ENCODE data around the gene GMCL1. TPM values are rescaled to one million over a fixed set of nuclear protein-coding genes. Genes with fewer than 3 reads are reported as not detected.
"Not testable (repeated sequence)": the region's sequence is repeated elsewhere in the genome, so short reads cannot be mapped to it uniquely, and the experiment has no call there.

GMCL1 gene
- total RNA-seq, 2 experiments from 2014 or later: 16.3 to 17.3 TPM

DNA sequence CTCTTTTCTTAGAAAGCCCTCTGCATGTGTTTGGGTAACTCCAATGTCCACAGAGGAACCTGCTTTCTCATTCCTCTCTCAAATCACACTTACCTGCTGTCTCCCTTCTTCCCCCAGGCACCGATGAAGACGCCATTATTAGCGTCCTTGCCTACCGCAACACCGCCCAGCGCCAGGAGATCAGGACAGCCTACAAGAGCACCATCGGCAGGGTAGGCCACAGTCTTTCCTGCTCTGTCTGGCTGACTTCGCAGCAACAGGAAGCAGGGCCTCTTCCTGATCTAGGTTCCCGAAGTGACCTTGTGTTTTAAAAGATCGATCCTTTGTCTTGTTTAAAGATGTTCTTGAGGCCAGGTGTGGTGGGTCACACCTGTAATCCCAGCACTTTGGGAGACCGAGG is 25.0 kb upstream of the GMCL1 start:
- ChIA-PET CTCF (interaction anchor here (1.0 kb wide), 1 partner anchor 12 kb away, joined by 3 read pairs; no protein-coding TSS in a partner anchor), POLR2A (no interaction called here)

DNA sequence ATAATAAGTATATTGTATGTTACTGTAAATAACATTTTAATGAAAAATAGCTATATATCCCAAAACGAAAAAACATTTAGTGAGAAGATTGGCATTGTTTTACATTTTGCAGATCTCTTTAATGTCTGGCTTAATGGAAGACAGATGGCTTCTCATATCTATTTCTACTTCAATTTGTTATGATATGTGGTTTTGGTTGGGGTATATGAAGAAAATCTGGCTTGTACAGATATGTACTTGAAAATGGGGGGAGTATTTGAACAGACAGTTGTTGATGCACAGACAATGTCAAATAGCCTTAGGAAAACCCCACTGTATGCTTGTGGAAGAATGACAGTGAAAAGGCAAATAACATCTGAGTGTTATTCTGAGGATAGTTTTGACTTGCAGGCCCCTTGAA is 23.6 kb upstream of the GMCL1 start:
- ChIA-PET POLR2A (no interaction called here), CTCF (interaction anchor here (0.6 to 2.0 kb wide), 2 partner anchors 11 to 407 kb away, joined by 3 to 7 read pairs; no protein-coding TSS in a partner anchor)

DNA sequence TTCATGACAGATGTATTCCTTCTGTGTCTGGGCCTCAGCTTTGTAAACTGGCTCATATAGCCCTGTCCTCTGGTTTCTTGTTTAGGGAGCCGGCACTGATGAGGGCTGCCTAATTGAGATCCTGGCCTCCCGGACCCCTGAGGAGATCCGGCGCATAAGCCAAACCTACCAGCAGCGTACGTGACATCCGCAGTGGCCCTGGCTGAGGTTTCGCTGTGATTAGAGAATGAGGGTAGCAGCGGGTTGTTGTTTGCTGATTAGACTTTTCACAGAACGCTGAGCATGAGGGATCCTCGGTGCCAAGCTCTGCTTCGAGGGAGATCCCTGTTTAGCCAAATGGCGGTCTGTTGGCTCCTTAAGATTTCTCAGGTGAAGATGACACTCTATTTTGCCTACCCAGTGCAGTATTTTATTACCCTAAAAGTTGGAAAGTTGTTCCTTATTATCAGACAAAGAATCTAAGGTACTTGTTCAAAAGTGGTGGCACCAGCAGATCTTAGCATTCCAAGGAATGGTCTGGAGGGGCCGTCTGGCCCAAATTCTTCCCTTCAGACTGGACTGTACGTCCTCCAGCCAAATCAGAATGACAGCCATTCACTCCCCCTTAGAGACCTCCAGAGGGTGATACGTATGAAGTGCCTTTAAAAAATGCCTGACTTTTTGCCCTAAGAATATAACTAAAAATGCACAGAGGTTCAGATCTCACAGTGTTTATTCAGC is 21.5 kb upstream of the GMCL1 start:
- CTCF ChIA-PET: interaction anchor here (2.5 kb wide), 1 partner anchor 83 kb away, joined by 7 read pairs; no protein-coding TSS in a partner anchor
- POLR2A ChIA-PET: no interaction called here

DNA sequence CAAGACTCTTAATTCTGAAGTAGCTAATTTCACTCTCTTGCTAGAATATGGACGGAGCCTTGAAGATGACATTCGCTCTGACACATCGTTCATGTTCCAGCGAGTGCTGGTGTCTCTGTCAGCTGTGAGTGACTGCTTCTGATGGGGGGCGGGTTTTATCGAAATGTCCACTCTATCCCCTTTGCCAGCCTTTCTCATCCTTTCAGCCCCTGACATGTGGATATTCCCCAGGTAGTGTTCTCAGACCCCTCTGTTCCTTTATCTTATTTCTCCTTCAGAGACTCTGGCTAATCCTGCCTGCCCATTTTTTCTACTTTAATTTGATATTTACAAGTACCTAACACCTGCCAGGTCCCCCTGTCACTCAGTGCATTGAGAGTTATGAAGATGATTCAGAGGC is 18.9 kb upstream of the GMCL1 start:
- POLR2A ChIA-PET: no interaction called here
- CTCF ChIA-PET: interaction anchor here (2.5 kb wide), 1 partner anchor 86 kb away, joined by 7 read pairs; no protein-coding TSS in a partner anchor

DNA sequence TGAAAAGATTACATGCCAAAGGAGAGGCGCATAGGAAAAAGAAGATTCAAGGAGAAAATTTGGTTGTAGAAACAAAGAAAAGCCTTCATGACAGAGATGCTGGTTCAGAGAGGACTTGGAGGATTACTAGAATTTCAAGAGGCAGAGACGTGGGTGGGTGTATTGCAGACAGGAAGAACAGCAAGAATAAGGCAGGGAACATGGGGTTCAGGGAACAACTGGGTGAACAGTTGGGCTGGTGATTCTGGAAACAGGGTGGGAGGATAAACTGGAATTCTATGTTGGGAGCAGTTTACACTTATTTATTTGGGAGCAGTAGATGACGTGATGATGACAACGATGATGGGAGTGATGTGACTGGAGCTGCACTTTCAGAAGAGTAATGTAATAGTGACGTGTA is 18.4 kb upstream of the GMCL1 start:
- ChIA-PET POLR2A (no interaction called here), CTCF (interaction anchor here (9.0 kb wide), 1 partner anchor 86 kb away, joined by 91 read pairs; no protein-coding TSS in a partner anchor)

DNA sequence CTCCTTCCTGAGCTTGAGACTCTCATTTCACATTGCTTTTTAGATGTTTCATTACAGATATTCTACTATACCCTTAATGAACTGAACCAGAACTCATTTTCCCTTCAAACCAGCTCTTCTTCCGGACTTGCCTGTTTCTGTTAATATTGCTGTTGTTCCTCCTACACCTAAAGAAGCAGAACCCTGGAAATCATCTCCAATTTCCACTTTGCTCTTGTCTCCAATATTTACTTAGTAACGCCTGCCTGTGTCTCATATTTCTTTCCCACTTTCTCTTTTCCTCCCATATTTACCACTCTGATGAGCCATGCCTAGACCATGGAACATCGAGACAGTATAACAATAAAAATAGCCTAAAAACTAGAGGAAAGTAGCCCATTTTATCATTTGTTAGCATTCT is 17.9 kb upstream of the GMCL1 start:
- POLR2A ChIA-PET: no interaction called here
- CTCF ChIA-PET: interaction anchor here (9.0 kb wide), 1 partner anchor 86 kb away, joined by 91 read pairs; no protein-coding TSS in a partner anchor

DNA sequence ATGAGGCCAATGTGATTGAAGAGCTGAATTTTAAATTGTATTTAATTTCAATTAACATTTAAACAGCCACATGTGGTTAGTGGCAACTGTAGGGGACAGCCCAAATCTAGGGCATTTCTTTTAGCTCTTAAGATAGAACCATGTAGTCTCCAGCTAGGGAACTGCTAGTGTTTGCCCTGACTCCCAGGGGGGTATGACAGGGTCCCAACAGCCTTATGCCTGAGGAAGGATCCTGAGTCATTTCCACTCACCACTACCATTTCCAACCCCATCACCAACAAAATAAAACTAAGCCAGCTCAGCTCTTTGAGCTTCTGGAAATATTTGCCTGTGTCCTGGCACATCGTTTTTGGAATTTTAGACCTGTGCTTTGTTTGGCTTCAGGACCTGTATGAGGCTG is 13.7 kb upstream of the GMCL1 start:
- ChIA-PET CTCF (interaction anchor here (0.9 to 9.0 kb wide), 5 partner anchors 12 to 255 kb away, joined by 3 to 91 read pairs (median 6); no protein-coding TSS in a partner anchor), POLR2A (no interaction called here)

DNA sequence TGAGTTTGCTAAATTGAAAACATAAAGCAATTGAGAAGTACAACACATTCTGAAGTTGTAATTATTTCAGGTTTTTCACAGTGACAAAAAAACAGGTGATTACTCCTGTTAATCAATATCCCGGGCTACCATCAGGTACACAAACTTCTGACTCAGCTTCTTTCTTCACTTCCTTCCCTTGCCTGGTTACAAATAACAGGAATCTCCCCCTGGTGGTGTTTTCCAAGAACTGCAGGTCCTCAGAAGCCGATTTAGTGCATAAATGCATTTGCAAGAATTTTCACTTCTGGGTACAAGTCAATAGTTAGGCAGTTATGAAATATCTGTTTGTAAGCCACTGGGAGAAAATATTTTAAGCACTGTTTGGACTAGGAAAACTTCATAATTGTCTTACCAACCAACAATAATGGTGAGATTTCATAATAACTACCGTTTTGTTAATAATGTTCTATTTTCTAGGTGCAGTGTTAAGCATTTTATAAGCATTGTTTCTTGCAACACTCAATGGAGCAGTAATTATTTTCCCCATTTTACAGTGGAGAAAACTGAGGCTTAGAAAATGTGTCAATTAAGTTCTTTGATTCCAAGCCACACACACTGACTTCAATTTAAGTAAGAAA is 12.4 kb upstream of the GMCL1 start:
- POLR2A ChIA-PET: no interaction called here
- CTCF ChIA-PET: interaction anchor here (0.8 to 9.0 kb wide), 9 partner anchors 11 to 173 kb away, joined by 3 to 91 read pairs (median 4); partner anchors contain the start of gene ANXA4

DNA sequence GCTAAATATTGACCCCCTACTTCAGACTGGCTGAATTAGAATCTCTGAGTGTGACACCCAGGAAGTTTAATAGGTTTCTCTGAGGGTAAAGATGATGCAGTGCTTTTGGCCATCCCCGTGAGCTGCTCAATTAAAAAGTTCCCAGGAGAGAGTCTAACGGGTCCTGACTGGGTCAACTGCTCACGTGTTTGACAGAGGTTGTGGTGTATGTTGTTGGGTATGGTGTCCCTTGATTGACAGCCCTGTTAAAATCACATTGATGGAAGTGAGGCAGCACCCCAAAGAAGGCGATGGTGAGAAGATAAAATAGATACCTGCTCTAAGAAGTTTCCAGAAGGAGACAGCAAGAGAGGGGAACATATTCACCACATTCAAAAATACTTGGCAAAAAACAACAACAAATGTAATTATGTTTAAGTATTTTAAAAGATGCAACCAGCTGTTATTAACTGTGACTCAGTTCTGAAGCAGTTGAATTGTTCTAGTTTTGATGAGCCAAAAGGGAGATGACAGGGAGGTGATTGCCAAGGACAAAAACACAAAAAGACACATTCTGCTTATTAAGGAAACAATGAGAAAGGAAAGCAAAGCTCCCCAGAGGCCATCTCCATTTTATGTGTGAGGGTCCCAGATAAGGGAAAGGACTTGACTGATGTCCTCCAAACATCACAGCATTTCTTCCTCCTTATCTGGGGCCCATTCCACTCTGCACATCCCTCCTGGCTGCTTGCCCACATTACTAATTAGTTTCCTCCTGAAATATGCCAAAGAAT is 11.5 kb upstream of the GMCL1 start:
- ChIA-PET CTCF (interaction anchor here (1.8 to 9.0 kb wide), 4 partner anchors 12 to 93 kb away, joined by 4 to 91 read pairs (median 7); no protein-coding TSS in a partner anchor), POLR2A (no interaction called here)

DNA sequence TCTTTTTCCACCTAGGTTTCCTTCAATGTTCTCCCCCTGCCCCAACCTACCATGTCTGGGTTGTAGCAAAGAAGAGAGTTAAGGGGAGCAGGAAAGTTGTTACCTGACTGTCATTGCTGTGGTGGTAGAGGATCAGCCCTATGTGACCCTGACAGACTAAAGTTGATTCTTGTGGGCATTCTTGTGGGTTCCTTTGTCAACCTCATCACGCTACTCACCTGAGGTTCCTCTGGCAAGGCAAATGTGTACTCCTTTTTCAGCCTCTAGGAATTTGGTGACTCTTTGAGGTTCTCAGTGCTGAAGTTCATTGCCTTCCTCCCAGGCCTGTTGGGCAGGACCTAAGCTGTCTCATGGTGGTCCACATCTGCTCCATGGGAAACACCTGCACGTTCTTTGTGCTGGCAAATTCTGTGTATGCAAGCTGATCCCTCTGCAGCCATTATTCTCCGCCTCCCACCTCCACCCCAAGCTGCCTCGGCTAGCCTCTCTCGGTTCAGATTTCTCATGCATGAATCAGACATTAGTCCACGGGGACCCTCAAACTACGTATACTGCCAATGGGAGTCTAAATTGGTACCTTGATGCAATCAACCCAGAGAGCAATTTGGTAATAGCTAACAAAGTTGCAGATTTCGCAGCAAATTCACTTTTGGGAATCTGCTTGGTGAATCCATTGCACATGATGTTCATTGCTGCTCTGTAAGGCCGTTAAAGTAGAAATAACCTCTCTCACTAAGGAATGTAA is 1.5 kb upstream of the GMCL1 start:
- ChIA-PET CTCF (interaction anchor here (1.0 to 1.5 kb wide), 2 partner anchors 12 to 109 kb away, joined by 3 to 6 read pairs; no protein-coding TSS in a partner anchor), POLR2A (interaction anchor here (1.0 kb wide), 1 partner anchor 363 kb away, joined by 3 read pairs; the partner anchor contains the start of gene C2orf42)

DNA sequence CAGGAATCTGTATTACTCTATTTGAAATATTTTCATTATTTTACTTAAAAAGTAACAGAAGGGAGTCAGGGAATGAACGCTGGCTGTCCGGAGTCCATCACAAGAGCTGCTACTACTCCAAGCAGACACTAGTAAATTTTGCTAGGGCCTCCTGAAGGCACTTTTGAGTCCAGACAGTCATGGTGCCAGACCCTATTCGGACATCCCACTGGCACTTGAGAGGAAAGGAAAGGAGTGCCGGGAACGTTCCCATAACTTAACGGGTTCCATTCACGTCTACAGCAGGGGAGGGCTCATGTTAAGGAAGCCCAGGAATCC is 563 bp upstream of the GMCL1 start:
- CTCF ChIA-PET: interaction anchor here (0.5 to 1.5 kb wide), 6 partner anchors 13 to 474 kb away, joined by 3 to 6 read pairs (median 4); no protein-coding TSS in a partner anchor
- POLR2A ChIA-PET: interaction anchor here (0.6 to 1.0 kb wide), 2 partner anchors 185 to 362 kb away, joined by 3 read pairs; partner anchors contain the start of gene C2orf42

DNA sequence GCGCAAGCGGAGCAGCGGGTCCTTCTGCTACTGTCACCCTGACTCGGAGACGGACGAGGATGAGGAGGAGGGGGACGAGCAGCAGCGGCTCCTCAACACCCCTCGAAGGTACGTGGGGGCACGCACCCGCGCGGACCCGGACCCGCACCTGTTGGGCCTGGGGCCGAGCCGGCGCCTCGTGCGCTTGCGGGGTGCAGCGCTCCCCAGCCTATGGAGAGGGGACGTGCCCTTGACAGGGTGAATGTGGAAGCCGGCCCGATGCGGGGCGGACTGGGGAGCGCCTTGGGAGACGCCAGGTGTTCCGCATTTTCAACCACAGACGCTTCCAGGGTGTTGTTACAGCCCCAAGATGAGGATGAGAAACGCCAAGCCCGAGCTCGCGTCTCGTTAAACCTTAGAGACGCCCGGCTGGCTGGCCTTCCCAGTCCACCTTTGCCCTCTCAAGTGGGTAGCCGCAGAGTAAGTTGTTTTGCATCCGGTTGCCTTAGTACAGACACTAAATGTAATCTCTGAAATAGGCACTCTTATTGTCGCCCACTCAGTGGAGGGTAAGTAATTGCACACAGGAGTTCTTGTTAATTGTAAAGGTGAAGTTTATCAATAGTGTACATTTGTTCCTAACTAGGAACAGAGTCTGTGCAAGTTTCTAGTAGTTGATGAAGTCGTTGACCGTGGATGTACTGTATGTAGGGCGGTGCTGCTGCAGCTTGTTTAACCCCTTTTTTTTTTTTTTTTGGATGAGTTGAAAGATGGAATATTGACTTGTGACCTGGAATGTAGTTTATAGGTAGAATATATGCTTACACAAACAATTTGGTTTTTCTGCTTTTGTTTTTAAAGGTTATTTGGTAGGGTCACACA is 815 bp downstream of the GMCL1 start:
- POLR2A ChIA-PET: no interaction called here
- CTCF ChIA-PET: interaction anchor here (1.3 kb wide), 1 partner anchor 105 kb away, joined by 4 read pairs; no protein-coding TSS in a partner anchor

DNA sequence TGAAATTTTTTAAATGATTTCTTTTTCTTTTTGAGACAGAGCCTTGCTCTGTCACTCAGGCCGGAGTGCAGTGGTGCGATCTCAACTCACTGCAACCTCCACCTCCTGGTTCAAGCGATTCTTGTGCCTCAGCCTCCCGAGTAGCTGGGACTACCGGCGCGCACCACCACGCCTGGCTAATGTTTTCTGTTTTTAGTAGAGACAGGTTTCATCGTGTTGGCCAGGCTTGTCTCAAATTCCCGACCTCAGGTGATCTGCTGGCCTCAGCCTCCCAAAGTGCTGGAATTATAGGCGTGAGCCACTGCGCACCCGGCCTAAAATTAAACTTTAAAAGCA is 1.4 kb downstream of the GMCL1 start:
- POLR2A ChIA-PET: not testable (repeated sequence)
- CTCF ChIA-PET: interaction anchor here (1.3 kb wide), 1 partner anchor 106 kb away, joined by 4 read pairs; no protein-coding TSS in a partner anchor

DNA sequence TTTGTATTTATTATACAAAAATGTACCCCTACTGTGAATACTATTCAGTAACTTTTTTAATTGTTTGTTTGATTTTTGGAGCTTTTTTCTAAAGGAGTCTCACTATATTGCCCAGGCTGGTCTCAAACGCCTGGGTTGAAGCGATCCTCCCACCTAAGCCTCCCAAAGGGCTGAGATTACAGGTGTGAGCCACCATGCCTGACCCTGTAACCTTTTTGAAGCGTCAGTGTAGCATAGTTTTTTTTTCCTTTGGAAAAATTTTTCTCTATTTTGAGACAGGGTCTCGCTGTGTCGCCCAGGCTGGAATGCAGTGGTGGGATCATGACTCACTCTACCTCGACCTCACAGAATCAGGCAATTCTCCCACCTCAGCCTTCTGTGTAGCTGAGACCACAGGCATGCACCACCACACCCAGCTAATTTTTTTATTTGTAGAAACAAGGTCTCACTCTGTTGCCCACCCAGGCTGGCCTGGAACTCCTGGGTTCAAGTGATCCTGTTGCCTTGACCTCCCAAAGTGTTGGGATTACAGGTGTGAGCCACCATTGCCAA is 2.0 kb downstream of the GMCL1 start:
- POLR2A ChIA-PET: no interaction called here
- CTCF ChIA-PET: interaction anchor here (1.3 kb wide), 1 partner anchor 107 kb away, joined by 4 read pairs; no protein-coding TSS in a partner anchor

DNA sequence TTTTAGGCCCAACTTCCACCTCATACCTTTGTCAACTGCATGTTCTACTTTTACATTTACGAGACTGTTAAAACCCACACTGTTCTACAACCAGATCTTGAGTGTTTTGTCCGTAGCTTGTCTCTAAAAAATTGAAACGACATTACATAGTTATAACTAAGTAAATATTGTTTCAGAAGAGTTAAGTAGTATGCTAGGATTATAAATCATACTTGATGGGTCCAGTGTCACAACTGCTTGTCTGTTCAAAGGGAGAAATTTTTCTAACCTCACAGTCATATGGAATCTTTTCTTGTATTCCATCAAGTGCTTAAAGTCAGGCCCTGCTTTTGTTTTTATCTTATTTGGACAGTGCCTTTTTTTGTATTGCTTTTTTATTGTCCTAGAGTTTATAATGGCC is 4.3 kb downstream of the GMCL1 start:
- CTCF ChIA-PET: no interaction called here

DNA sequence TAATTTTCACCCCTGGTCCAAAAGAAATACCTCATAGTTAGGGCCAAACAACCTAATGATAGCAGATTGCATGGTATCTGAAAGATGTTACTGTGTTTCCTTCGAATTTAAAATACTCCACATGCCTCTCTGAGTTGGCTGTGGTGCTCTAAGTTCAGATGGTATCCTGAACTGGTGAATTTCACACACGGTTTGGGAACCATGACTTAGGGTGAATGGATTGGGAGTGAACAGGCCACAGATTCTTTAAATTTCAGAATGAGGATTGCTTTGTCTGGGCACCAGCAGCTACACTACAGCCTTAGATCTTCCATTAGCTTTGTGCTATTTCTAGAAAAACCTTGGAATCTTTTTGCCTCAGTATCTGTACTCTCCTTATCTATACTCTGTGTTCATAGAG is 6.2 kb downstream of the GMCL1 start:
- ChIA-PET CTCF (no interaction called here), POLR2A (interaction anchor here (0.5 kb wide), 1 partner anchor 54 kb away, joined by 5 read pairs; no protein-coding TSS in a partner anchor)

More for the DNA sequence above, 4.3 kb downstream of the GMCL1 start:
- POLR2A ChIA-PET: no interaction called here

DNA sequence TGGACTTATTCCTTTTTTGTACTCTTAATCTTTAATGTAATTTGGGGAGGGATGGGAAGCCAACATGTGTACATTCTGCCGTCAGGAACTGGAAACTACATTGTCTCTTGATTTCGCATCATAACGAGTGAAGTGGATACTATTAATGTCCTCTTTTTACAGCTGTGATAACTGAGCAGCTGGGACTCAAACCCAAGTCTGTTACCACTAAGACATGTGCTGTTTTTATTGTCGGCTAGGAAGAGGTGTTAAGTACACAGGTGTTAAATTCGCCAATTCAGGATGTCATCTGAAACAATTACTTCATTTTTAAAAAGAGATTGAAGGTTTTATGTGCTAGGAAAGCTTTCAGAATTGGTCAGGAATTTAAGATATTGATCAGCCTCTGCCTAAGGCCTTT is 6.9 kb downstream of the GMCL1 start:
- ChIA-PET POLR2A (no interaction called here), CTCF (no interaction called here)

DNA sequence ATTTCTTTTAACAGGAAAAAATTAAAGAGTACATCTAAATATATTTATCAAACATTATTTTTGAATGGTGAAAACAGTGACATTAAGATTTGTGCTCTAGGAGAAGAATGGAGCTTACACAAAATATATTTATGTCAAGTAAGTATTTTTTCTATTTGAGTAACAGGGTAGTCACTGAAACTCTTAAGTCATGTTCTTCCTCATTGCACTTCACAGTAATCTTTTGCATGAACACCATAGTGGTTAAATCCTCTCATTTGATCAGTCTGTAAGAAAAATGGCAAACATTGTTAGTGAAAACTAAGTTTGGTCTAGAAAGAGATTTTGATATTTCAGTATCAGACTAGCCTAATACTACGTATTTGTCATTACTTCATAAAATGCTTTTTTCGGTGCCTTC is 8.1 kb downstream of the GMCL1 start:
- ChIA-PET CTCF (no interaction called here), POLR2A (no interaction called here)
